IMR-90 (cell line): ENCODE measurements around the gene AP3D1. TPM values are rescaled to one million over a fixed set of nuclear protein-coding genes. Genes with fewer than 3 reads are reported as not detected.

Experiments
- ATAC-seq: fragments of 200-7000 bp; cut with Tn5 transposase; 2 replicates; pipeline ENCODE4 v1.9.1; 2020; ENCODE audit warnings: low read depth, mild to moderate bottlenecking, moderate library complexity
- BruUV-seq: library from RNA; stranded (reverse); fragments of 400-500 nt; replicated peaks from 2 replicates; lab custom pipeline; 2021; lab: Mats Ljungman, UMichigan
- CTCF ChIA-PET: fragments of 300-600 bp; formaldehyde crosslinking; extraction: SDS; loops from one replicate; lab custom pipeline; 2021; ENCODE audit warnings: antibody characterized with exemption; lab: Yijun Ruan, JAX
- POLR2A ChIA-PET: fragments of 300-600 bp; sonication (Branson Sonifier 250); formaldehyde crosslinking; loops from one replicate; lab custom pipeline; 2022; ENCODE audit warnings: antibody characterized with exemption; ENCODE audit not compliant: unreplicated experiment; lab: Charles Lee
- DNase-seq: peaks from one replicate; pipeline ENCODE4 v3.0.0; 2013
- H2AFZ ChIP-seq: replicated peaks from 2 replicates; pipeline ENCODE3; 2013; ENCODE audit warnings: low read length, mild to moderate bottlenecking; ENCODE audit not compliant: poor library complexity
- H2AK5ac ChIP-seq: 2 replicates; pipeline ENCODE4 v1.6.1; 2013; ENCODE audit warnings: low read depth, low read length, inconsistent platforms
- H2AK9ac ChIP-seq: replicated peaks from 2 replicates; pipeline ENCODE3; 2013; ENCODE audit warnings: mild to moderate bottlenecking, low read depth, low read length, moderate library complexity; ENCODE audit not compliant: poor library complexity
- H2BK120ac ChIP-seq: 2 replicates; pipeline ENCODE4 v1.6.1; 2013; ENCODE audit warnings: low read depth, low read length, inconsistent platforms
- H2BK15ac ChIP-seq: 3 replicates; pipeline ENCODE4 v1.6.1; 2013; ENCODE audit warnings: low read depth, low read length, inconsistent platforms
- H2BK20ac ChIP-seq: 2 replicates; pipeline ENCODE4 v1.6.1; 2013; ENCODE audit warnings: low read depth, mild to moderate bottlenecking, inconsistent platforms, low read length, moderate library complexity
- H2BK5ac ChIP-seq: 2 replicates; pipeline ENCODE4 v1.6.1; 2013; ENCODE audit warnings: mild to moderate bottlenecking, low read depth, low read length, inconsistent platforms; ENCODE audit not compliant: poor library complexity, severe bottlenecking
- H3K14ac ChIP-seq: replicated peaks from 2 replicates; pipeline ENCODE4 v1.6.1; 2013; ENCODE audit warnings: low read depth, low read length, inconsistent platforms
- H3K18ac ChIP-seq: 2 replicates; pipeline ENCODE4 v1.6.1; 2013; ENCODE audit warnings: low read depth, low read length, control low read depth
- H3K23ac ChIP-seq: 2 replicates; pipeline ENCODE4 v1.6.1; 2013; ENCODE audit warnings: low read depth, low read length, inconsistent platforms
- H3K27ac ChIP-seq: 2 replicates; pipeline ENCODE4 v1.5.1; 2013; ENCODE audit warnings: mild to moderate bottlenecking, control low read depth, low read length; ENCODE audit not compliant: insufficient read depth
- H3K27me3 ChIP-seq: 2 replicates; pipeline ENCODE4 v1.6.1; 2013; ENCODE audit warnings: low read length; ENCODE audit not compliant: control insufficient read depth, insufficient read depth
- H3K36me3 ChIP-seq: 2 replicates; pipeline ENCODE4 v1.6.1; 2013; ENCODE audit warnings: low read length, mixed read lengths; ENCODE audit not compliant: control insufficient read depth, insufficient read depth
- H3K4ac ChIP-seq: 2 replicates; pipeline ENCODE4 v1.6.1; 2013; ENCODE audit warnings: low read depth, low read length, inconsistent platforms
- H3K4me1 ChIP-seq: 2 replicates; pipeline ENCODE4 v1.6.1; 2013; ENCODE audit warnings: low read length, mixed read lengths; ENCODE audit not compliant: control insufficient read depth, insufficient read depth
- H3K4me2 ChIP-seq: 2 replicates; pipeline ENCODE4 v1.6.1; 2013; ENCODE audit warnings: low read depth, mild to moderate bottlenecking, control low read depth, low read length, moderate library complexity
- H3K4me3 ChIP-seq: 2 replicates; pipeline ENCODE4 v1.5.1; 2013; ENCODE audit warnings: low read depth, mild to moderate bottlenecking, control low read depth, low read length, moderate library complexity; ENCODE audit not compliant: insufficient read depth
- H3K56ac ChIP-seq: 2 replicates; pipeline ENCODE4 v1.6.1; 2013; ENCODE audit warnings: low read length, inconsistent platforms; ENCODE audit not compliant: insufficient read depth; ENCODE audit errors: extremely low read depth
- H3K79me1 ChIP-seq, 2 experiments: 2 replicates each; pipeline ENCODE4 v1.6.1; 2013; ENCODE audit warnings: low read length in 2 of 2, inconsistent platforms in 1 of 2, low read depth in 1 of 2
- H3K9ac ChIP-seq: 2 replicates; pipeline ENCODE4 v1.6.1; 2013; ENCODE audit warnings: low read depth, low read length, control low read depth
- H3K9me1 ChIP-seq: 2 replicates; pipeline ENCODE4 v1.6.1; 2013; ENCODE audit warnings: low read length, inconsistent platforms; ENCODE audit not compliant: insufficient read depth
- H3K9me3 ChIP-seq: 2 replicates; pipeline ENCODE4 v1.6.1; 2013; ENCODE audit warnings: low read length; ENCODE audit not compliant: control insufficient read depth, insufficient read depth
- H4K20me1 ChIP-seq: 2 replicates; pipeline ENCODE4 v1.6.1; 2013; ENCODE audit warnings: low read length, inconsistent platforms; ENCODE audit not compliant: insufficient read depth
- H4K5ac ChIP-seq: 2 replicates; pipeline ENCODE4 v1.6.1; 2013; ENCODE audit warnings: mild to moderate bottlenecking, low read depth, low read length, control low read depth
- H4K8ac ChIP-seq, 2 experiments: 2 replicates each; pipeline ENCODE4 v1.6.1; 2013; ENCODE audit warnings: low read depth in 2 of 2, low read length in 2 of 2, control low read depth in 1 of 2, inconsistent platforms in 1 of 2
- H4K91ac ChIP-seq: 2 replicates; pipeline ENCODE4 v1.6.1; 2013; ENCODE audit warnings: low read depth, low read length, inconsistent platforms; ENCODE audit not compliant: insufficient read depth
- BHLHE40 ChIP-seq: fragments of 150-350 bp; IDR thresholded peaks from 2 replicates; pipeline ENCODE4 v1.6.1; 2016; ENCODE audit warnings: mild to moderate bottlenecking, low read depth, low read length
- CEBPB ChIP-seq: IDR thresholded peaks from 2 replicates; pipeline ENCODE4 v1.6.1; 2012; ENCODE audit warnings: low read depth, low read length, improper control_type of control experiment
- CHD1 ChIP-seq: IDR thresholded peaks from 2 replicates; pipeline ENCODE4 v1.6.1; 2012; ENCODE audit warnings: low read depth, low read length, improper control_type of control experiment
- FOS ChIP-seq: fragments of 150-350 bp; IDR thresholded peaks from 2 replicates; pipeline ENCODE4 v1.6.1; 2016; ENCODE audit warnings: low read depth, low read length
- MAFK ChIP-seq: IDR thresholded peaks from 2 replicates; pipeline ENCODE4 v1.6.1; 2012; ENCODE audit warnings: low read depth, low read length, improper control_type of control experiment
- MAZ ChIP-seq: IDR thresholded peaks from 2 replicates; pipeline ENCODE4 v1.6.1; 2012; ENCODE audit warnings: low read depth, mild to moderate bottlenecking, low read length, improper control_type of control experiment, moderate library complexity, borderline replicate concordance
- MXI1 ChIP-seq: IDR thresholded peaks from 2 replicates; pipeline ENCODE4 v1.6.1; 2012; ENCODE audit warnings: low read depth, mild to moderate bottlenecking, low read length, moderate library complexity, borderline replicate concordance
- NFE2L2 ChIP-seq: fragments of 150-350 bp; IDR thresholded peaks from 2 replicates; pipeline ENCODE4 v1.6.1; 2016; ENCODE audit warnings: low read depth, mild to moderate bottlenecking, low read length
- POLR2A ChIP-seq: IDR thresholded peaks from 2 replicates; pipeline ENCODE4 v1.6.1; 2012; ENCODE audit warnings: mild to moderate bottlenecking, low read depth, low read length
- RAD21 ChIP-seq: IDR thresholded peaks from 2 replicates; pipeline ENCODE4 v1.6.1; 2012; ENCODE audit warnings: low read length, improper control_type of control experiment
- RFX5 ChIP-seq: IDR thresholded peaks from 2 replicates; pipeline ENCODE4 v1.8.0; 2012; ENCODE audit warnings: low read depth, mild to moderate bottlenecking, low read length, moderate library complexity
- SMC3 ChIP-seq: fragments of 150-350 bp; IDR thresholded peaks from 2 replicates; pipeline ENCODE4 v1.6.1; 2016; ENCODE audit warnings: low read depth, mild to moderate bottlenecking, antibody characterized with exemption, low read length, moderate library complexity
- USF2 ChIP-seq: fragments of 150-350 bp; IDR thresholded peaks from 2 replicates; pipeline ENCODE4 v1.6.1; 2017; ENCODE audit warnings: mild to moderate bottlenecking, antibody characterized with exemption, low read length, low read depth
- WGBS, 2 experiments: methylation state at CpG; one replicate each; pipeline versions ENCODE4 v1.1.5 to v1.1.7; 2013; ENCODE audit warnings: missing lambda C conversion rate in 2 of 2; ENCODE audit not compliant: insufficient read length in 1 of 2; ENCODE audit errors: extremely low coverage in 2 of 2; 5-methylcytosine and 5-hydroxymethylcytosine counted together
- dilution Hi-C: fragments of 300-500 bp; cut with HindIII; formaldehyde crosslinking; loops from one replicate; pipeline ENCODE4 v1.14.3; 2018; ENCODE audit warnings: low sequenced_read_pairs; ENCODE audit not compliant: unreplicated experiment
- in situ Hi-C: fragments of 300-500 bp; cut with MboI; formaldehyde crosslinking; loops from 3 replicates; pipeline ENCODE4 v1.14.3; 2019; ENCODE audit warnings: low sequenced_read_pairs, inconsistent platforms, mixed read lengths
- intact Hi-C: fragments of 100-400 bp; cut with micrococcal nuclease; formaldehyde crosslinking; loops from 2 replicates; pipeline ENCODE4 v1.10.0; 2022
- polyA plus RNA-seq, 3 experiments: library from polyadenylated mRNA; depleted of rRNA; stranded (reverse); fragments of >200 nt; gene quantifications; 2 replicates each; pipeline ENCODE4 v1.2.3, GENCODE V29; 2012; ENCODE audit warnings: low replicate concordance in 1 of 3
- total RNA-seq: library from RNA; depleted of rRNA; stranded (reverse); fragments of >200 nt; gene quantifications from 2 replicates; pipeline ENCODE4 v1.2.3, GENCODE V29; 2012
- TF ChIP-seq, protein P1 (sequence below): conservative IDR thresholded peaks from 2 replicates; pipeline ENCODE4 v1.5.1; 2012; ENCODE audit warnings: mild to moderate bottlenecking, low read depth, low read length, improper control_type of control experiment
- TF ChIP-seq, protein P2 (sequence below): fragments of 150-350 bp; IDR thresholded peaks from 2 replicates; pipeline ENCODE4 v1.6.1; 2016; ENCODE audit warnings: low read depth, mild to moderate bottlenecking, low read length, moderate library complexity, borderline replicate concordance

AP3D1 gene
- total and polyA plus RNA-seq, 2 of the 4 experiments (the other 2 are of a cell fraction), result 75.3 to 129 TPM

GRCh38 chr19:2139385-2140137 is 11.8 kb downstream of the AP3D1 start:
- no peak for DNase-seq
- no peak overlapping the region for H4K91ac ChIP-seq
- no peak overlapping the region for H2AFZ ChIP-seq
- TF ChIP-seq MAZ (no peak), BHLHE40 (no peak), MAFK (no peak), USF2 (no peak), SMC3 (no peak), POLR2A (no peak), RAD21 (no peak), CEBPB (no peak), FOS (no peak), CHD1 (no peak), NFE2L2 (no peak), RFX5 (no peak), MXI1 (no peak)
- TF ChIP-seq, protein P1, sequence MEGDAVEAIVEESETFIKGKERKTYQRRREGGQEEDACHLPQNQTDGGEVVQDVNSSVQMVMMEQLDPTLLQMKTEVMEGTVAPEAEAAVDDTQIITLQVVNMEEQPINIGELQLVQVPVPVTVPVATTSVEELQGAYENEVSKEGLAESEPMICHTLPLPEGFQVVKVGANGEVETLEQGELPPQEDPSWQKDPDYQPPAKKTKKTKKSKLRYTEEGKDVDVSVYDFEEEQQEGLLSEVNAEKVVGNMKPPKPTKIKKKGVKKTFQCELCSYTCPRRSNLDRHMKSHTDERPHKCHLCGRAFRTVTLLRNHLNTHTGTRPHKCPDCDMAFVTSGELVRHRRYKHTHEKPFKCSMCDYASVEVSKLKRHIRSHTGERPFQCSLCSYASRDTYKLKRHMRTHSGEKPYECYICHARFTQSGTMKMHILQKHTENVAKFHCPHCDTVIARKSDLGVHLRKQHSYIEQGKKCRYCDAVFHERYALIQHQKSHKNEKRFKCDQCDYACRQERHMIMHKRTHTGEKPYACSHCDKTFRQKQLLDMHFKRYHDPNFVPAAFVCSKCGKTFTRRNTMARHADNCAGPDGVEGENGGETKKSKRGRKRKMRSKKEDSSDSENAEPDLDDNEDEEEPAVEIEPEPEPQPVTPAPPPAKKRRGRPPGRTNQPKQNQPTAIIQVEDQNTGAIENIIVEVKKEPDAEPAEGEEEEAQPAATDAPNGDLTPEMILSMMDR, result no peak
- TF ChIP-seq, protein P2, sequence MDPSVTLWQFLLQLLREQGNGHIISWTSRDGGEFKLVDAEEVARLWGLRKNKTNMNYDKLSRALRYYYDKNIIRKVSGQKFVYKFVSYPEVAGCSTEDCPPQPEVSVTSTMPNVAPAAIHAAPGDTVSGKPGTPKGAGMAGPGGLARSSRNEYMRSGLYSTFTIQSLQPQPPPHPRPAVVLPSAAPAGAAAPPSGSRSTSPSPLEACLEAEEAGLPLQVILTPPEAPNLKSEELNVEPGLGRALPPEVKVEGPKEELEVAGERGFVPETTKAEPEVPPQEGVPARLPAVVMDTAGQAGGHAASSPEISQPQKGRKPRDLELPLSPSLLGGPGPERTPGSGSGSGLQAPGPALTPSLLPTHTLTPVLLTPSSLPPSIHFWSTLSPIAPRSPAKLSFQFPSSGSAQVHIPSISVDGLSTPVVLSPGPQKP, result no peak
- no peak overlapping the region for H3K4ac ChIP-seq
- H3K36me3 ChIP-seq, result peaks cover 37% of the 10 kb centered on the region
- no CpG with 5 or more reads among the region's 22 CpGs for WGBS, 2 experiments
- no TSS peak for BruUV-seq
- intact Hi-C loops, result no loop called here
- no peaks in the 10 kb centered on the region for H3K4me1 ChIP-seq
- peaks cover 13 to 47% of the 10 kb centered on the region in 2 experiments for H3K79me1 ChIP-seq
- peaks cover 91% of the 10 kb centered on the region for H4K20me1 ChIP-seq
- no peak overlapping the region for H3K56ac ChIP-seq
- H3K27me3 ChIP-seq, result no peaks in the 10 kb centered on the region
- H2BK5ac ChIP-seq, result no peak overlapping the region
- ChIA-PET POLR2A (no interaction called here), CTCF (no interaction called here)
- H3K9ac ChIP-seq, result no peak overlapping the region
- no peaks in the 10 kb centered on the region for H3K9me3 ChIP-seq
- no peak for ATAC-seq
- H3K23ac ChIP-seq, result no peak overlapping the region
- H2BK15ac ChIP-seq, result no peak overlapping the region
- H3K4me2 ChIP-seq, result no peak overlapping the region
- H3K27ac ChIP-seq, result no peak overlapping the region
- no peak overlapping the region for H4K5ac ChIP-seq
- dilution Hi-C loops, result no loop called here
- in situ Hi-C loops, result no loop called here
- H3K4me3 ChIP-seq, result no peak overlapping the region
- H2AK5ac ChIP-seq, result no peak overlapping the region
- H2BK20ac ChIP-seq, result no peak overlapping the region
- no peak overlapping the region for H4K8ac ChIP-seq
- H2AK9ac ChIP-seq, result peak overlapping the region; percentile 78
- H2BK120ac ChIP-seq, result no peak overlapping the region
- no peaks in the 10 kb centered on the region for H3K9me1 ChIP-seq
- no peak overlapping the region for H3K18ac ChIP-seq
- H3K14ac ChIP-seq, result no peak overlapping the region
